Measurements from ENCODE around the gene CASP10.

The CASP10 gene

DNA sequence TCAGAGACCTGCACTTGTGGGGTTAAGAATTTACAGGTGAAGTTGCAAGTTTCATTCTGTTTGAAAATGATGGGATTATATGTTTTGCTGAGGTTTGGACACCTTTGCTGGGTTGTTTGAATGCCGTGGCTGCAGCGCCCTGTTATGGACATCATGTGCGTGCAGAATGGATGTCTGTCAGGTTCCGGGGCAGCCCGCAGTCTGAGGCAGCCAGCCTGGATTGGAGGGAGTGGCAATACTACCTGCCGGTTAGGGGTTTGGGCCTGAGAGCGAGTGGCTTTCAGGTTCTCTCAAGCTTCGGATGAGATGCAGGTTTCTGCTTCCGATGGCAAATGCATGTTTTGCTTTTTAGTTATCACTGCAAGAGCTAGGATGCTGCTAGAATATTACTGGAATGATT, 78.5 kb downstream of the CASP10 start:
- H3K4me3 ChIP-seq (ENCODE audit: low read length): no peak overlapping the region
- DNase-seq (ENCODE audit: low read depth): no peak
- TF ChIP-seq, protein P1, sequence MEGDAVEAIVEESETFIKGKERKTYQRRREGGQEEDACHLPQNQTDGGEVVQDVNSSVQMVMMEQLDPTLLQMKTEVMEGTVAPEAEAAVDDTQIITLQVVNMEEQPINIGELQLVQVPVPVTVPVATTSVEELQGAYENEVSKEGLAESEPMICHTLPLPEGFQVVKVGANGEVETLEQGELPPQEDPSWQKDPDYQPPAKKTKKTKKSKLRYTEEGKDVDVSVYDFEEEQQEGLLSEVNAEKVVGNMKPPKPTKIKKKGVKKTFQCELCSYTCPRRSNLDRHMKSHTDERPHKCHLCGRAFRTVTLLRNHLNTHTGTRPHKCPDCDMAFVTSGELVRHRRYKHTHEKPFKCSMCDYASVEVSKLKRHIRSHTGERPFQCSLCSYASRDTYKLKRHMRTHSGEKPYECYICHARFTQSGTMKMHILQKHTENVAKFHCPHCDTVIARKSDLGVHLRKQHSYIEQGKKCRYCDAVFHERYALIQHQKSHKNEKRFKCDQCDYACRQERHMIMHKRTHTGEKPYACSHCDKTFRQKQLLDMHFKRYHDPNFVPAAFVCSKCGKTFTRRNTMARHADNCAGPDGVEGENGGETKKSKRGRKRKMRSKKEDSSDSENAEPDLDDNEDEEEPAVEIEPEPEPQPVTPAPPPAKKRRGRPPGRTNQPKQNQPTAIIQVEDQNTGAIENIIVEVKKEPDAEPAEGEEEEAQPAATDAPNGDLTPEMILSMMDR (IDR thresholded peaks at IDR 0.05; ENCODE audit: insufficient read depth, low read depth, low read length, missing control alignments): no peak

- no peak overlapping the region for H3K4me3 ChIP-seq (ENCODE audit: low read length)
- DNase-seq (ENCODE audit: low read depth): no peak
These were observed 79.0 kb downstream of the CASP10 start for GRCh38 chr2:201261906-201262305.

GRCh38 chr2:201262718-201263117, 79.8 kb downstream of the CASP10 start:
- no peak for DNase-seq (ENCODE audit: low read depth)
- no peak overlapping the region for H3K4me3 ChIP-seq (ENCODE audit: low read length)
- TF ChIP-seq, protein P1 (IDR thresholded peaks at IDR 0.05; ENCODE audit: insufficient read depth, low read depth, low read length, missing control alignments): no peak

More at GRCh38 chr2:201261906-201262305, 79.0 kb downstream of the CASP10 start:
- TF ChIP-seq, protein P1 (IDR thresholded peaks at IDR 0.05; ENCODE audit: insufficient read depth, low read depth, low read length, missing control alignments): no peak

- no peak for DNase-seq (ENCODE audit: low read depth)
- no peak overlapping the region for H3K4me3 ChIP-seq (ENCODE audit: low read length)
- TF ChIP-seq, protein P1 (IDR thresholded peaks at IDR 0.05; ENCODE audit: insufficient read depth, low read depth, low read length, missing control alignments): no peak
These were observed 80.8 kb downstream of the CASP10 start for GRCh38 chr2:201263779-201264178.

DNA sequence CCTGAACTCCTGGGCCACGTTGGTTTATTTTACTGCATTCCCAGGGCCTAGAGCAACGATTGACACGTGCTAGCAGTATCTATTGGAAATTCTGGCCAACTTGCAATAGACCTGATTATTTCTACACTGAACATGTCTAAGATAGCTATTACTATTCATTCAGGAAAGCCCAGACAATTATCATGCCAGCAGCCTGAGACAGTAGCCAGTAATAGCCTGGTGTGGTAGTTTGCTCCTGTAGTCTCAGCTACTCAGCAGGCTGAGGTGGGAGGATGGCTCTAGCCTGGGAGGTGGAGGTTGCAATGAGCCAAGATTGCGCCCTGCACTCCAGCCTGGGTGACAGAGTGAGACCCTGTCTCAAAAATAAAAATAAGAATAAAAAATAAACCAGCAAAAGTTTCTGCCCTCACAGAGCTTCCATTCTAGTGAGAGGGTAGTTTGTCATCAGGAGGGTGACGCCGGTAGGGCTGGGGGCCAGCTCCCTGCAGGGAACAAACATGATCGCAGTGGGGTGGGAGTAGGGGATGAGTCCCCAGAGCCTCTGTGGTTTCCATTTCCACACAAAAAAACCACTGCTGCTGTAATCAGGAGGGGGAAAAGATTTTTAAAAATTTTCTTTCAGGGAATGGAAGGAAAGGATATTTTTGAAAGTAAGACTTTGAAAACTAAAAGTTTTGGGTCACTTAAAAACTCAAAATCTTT, 81.7 kb downstream of the CASP10 start:
- no peak overlapping the region for H3K4me3 ChIP-seq (ENCODE audit: low read length)
- TF ChIP-seq, protein P1 (IDR thresholded peaks at IDR 0.05; ENCODE audit: insufficient read depth, low read depth, low read length, missing control alignments): no peak
- DNase-seq (ENCODE audit: low read depth): no peak

GRCh38 chr2:201266629-201267028, 83.7 kb downstream of the CASP10 start:
- DNase-seq (ENCODE audit: low read depth): no peak
- TF ChIP-seq, protein P1 (IDR thresholded peaks at IDR 0.05; ENCODE audit: insufficient read depth, low read depth, low read length, missing control alignments): no peak
- no peak overlapping the region for H3K4me3 ChIP-seq (ENCODE audit: low read length)

Measured in epithelial cell of esophagus (primary cell).